GM12892 (cell line): ENCODE results near the gene RIPOR2.
"Not testable (repeated sequence)": the region's sequence is repeated elsewhere in the genome, so short reads cannot be mapped to it uniquely, and the experiment has no call there.

ENCODE experiments used
- DNase-seq: peaks from one replicate; pipeline ENCODE4 v3.0.0; 2011; ENCODE audit not compliant: insufficient read length
- FAIRE-seq: peaks from 2 replicates; lab custom pipeline; 2011; peaks lifted over from hg19 to GRCh38; lab: Jason Lieb, UNC
- POLR2A ChIP-seq: IDR thresholded peaks from 2 replicates; pipeline ENCODE4 v1.6.1; 2011; ENCODE audit warnings: low read depth, low read length, control low read depth
- POLR2AphosphoS5 ChIP-seq: IDR thresholded peaks from 2 replicates; pipeline ENCODE4 v1.6.1; 2011; ENCODE audit warnings: low read depth, low read length, control low read depth
- TAF1 ChIP-seq: IDR thresholded peaks from 2 replicates; pipeline ENCODE4 v1.6.1; 2011; ENCODE audit warnings: low read depth, mild to moderate bottlenecking, control low read depth, low read length, borderline replicate concordance

The RIPOR2 gene

DNA sequence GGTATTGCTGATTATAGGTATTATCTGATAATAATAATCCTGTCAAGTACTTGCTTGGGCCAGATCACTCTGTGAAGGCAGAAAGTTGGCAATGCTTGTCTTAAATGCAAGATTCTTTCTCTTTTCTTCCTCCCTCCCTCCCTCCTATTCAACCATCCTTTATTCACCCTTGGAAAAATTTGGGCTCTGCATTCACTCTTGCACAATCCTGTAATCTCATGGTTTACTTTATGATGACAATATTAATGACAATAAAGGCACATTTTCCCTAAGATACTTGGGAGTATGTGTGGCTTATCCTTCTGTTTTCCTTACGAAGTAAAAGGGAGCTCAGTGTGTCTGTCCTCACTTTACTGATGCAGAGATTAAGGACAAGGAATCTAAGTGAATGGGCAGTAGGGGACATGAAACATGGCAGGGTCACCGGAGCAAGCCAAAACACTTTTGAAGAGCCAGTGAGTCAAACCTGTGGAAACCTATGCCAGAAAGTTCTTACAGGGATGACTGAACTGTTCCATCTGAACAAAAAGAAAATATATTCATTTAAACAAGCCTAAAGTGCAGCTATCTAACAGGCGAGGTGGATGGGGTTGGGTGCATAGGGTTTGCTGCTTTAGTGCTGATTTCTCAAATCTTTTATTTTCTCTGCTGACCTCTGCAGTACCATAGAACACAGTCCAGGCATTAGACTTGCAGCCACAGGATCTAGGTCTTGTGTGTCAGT is 14.6 kb upstream of the RIPOR2 start:
- peak; percentile 36 for FAIRE-seq
- TF ChIP-seq POLR2A = no peak
- no peak for TF ChIP-seq TAF1
- no peak for TF ChIP-seq POLR2AphosphoS5
- DNase-seq = no peak

DNA sequence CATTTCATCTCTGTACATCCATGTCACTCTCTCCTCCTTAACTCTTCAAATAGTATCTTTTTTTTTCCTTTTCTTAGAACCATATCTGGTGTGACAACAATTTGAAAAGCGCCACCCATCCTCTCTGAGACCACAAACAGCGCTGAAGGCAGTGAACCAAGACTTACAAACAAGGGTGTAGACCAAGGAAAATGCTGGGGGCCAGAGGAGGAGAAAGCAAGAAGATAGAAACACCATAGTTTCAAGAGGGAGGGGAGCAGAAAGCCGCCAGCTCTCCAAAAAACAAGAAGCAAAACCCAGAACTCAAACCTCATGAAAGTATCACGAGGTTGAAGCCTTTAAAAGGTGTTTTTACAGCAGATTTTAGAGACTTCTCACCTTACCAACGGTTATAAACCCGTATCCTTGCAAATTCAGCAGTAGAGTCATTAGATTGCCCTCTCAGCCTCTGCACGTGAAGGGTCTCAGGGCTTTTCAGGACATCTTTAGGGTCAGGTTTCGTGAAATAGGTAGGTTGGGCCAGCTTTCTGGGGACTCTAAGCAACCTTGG is 13.3 kb upstream of the RIPOR2 start:
- no peak for TF ChIP-seq POLR2A
- no peak for TF ChIP-seq POLR2AphosphoS5
- TF ChIP-seq TAF1 = no peak
- DNase-seq = peak; percentile 16
- FAIRE-seq = peak; percentile 96

DNA sequence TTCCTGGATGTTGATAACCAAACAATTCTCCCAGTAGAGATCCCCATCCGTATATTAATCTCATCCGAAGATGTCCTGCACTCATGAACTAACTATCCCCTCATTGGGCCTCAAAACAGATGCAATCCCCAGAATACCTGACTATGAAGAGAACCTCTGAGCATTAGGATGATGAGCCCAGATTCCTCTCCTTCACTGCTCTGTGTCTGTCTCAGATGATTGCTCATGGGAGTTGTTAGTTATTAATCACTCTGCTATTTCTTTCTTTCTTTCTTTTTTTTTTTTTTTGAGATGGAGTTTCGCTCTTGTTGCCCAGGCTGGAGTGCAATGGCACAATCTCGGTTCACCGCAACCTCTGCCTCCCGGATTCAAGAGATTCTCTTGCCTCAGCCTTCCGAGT is 12.5 kb upstream of the RIPOR2 start:
- not testable (repeated sequence) for FAIRE-seq, DNase-seq

DNA sequence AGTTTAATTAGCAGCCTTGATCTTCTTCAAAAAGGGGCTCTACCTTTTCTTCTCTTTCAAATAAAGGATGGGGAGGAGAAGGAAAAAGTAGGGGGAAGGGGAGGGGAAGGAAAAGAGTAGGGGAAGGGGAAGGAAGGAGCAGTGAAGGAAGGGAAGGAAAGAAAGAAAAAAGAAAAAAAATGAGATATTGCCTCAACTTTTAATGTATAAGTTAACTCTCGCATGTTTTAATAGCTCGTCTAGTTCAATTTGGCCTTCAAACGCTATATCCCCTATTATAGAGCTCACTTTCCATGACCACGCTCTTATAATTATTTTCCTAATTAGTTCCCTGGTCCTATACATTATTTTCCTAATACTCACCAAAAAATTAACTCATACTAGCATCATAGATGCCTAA is 11.9 kb upstream of the RIPOR2 start:
- no peak for DNase-seq
- TF ChIP-seq POLR2AphosphoS5 (no peak), TAF1 (no peak), POLR2A (no peak)

DNA sequence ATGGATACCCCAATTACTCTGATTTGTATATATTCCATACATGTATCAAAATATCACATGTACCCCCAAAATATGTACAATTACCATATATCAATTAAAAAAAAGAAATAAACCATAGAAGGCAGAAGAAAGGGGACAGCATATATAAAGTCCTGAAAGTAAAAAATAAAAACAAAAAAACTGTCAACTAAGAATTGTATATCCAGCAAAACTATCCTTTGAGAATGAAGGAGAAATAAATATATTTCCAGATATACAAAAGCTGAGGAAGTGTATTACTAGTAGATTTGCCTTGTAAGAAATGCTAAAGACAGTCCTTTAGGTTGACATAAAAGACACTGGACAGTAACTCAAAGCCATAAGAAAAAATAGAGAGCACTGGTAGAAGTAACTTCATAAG is 9.3 kb upstream of the RIPOR2 start:
- TF ChIP-seq POLR2A = no peak
- no peak for TF ChIP-seq POLR2AphosphoS5
- no peak for TF ChIP-seq TAF1
- no peak for DNase-seq
- no peak for FAIRE-seq

More for the DNA sequence above, 11.9 kb upstream of the RIPOR2 start:
- FAIRE-seq = no peak

DNA sequence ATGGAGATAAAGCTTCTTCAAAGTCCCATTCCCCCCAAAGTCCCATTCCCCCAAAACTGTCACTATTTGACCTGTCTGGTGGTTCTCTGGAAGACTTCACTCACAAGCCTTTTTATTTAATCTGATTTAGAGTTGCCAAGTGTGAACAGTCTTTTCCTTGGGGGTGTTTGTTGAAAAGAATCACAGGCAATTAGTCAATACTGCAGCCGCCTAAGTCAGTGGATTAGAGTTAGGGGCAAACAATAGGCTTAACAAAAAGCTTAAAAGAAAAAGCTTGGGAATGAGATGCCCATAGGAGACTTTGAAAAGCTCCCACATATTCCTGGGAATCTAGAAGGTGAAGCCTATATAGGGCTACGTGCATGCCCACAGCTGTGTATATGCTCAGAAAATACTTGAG is 8.0 kb upstream of the RIPOR2 start:
- FAIRE-seq = no peak
- DNase-seq = no peak
- TF ChIP-seq TAF1 (no peak), POLR2A (no peak), POLR2AphosphoS5 (no peak)

DNA sequence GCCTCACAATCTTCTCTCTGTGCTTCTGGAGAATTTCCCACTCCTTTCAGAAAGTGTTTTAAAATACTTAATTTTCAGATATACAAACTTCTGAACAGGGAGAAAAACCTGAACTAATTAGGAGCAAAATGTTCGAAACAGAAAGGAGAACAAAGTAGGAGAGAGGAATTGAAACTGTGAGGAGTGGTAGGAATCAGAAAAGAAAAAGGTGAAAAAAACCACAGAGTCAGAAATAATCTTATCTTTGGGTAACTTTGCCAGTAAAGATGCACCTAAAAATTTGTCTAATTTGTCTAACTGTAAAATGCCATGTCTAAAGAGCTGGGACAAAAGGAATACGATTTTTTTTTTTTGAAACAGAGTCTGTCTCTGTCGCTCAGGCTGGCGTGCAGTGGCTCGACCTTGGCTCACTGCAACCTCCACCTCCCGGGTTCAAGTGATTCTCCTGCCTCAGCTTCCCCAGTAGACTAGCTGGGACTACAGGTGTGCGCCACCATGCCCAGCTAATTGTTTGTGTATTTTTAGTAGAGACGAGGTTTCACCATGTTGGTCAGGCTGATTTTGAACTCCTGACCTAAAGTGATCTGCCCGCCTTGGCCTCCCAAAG is 4.7 kb upstream of the RIPOR2 start:
- TF ChIP-seq POLR2AphosphoS5 (no peak), TAF1 (no peak), POLR2A (no peak)
- DNase-seq (no peak), FAIRE-seq (peak; percentile 89)

DNA sequence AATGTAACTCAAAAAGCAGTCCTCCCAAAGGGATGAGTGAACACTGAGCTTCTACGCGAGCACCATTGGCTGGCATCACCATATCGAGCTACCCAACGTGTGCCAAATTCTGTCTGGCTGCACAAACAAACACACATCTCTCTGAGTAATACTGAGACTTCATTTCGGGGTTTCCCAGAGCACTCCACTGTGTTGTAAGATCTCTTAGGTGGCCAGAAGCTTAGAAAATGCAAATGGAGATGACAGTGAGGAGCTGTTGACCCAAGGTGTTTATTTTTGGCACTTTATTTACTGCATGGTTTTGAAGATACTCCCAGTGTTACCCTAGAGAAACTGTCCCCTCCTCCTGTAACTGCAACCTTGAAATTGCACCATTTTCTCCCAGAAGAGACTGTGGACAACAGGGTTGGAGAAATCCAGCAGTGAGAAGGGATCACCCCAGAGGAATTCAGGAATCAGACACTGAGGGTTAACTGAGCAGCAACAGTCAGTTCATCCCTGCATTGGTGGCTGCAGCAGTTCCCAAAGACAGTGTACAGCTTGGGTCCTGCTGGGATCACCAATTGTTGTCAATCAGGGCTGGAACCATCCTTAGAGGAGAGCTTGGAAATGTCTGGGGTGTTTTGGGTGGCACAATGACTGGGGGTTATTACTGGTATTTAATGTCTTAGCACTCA is 1.0 kb upstream of the RIPOR2 start:
- TF ChIP-seq POLR2AphosphoS5 (peak; percentile 62), POLR2A (peak; percentile 57), TAF1 (no peak)
- DNase-seq = no peak
- peak; percentile 99 for FAIRE-seq

DNA sequence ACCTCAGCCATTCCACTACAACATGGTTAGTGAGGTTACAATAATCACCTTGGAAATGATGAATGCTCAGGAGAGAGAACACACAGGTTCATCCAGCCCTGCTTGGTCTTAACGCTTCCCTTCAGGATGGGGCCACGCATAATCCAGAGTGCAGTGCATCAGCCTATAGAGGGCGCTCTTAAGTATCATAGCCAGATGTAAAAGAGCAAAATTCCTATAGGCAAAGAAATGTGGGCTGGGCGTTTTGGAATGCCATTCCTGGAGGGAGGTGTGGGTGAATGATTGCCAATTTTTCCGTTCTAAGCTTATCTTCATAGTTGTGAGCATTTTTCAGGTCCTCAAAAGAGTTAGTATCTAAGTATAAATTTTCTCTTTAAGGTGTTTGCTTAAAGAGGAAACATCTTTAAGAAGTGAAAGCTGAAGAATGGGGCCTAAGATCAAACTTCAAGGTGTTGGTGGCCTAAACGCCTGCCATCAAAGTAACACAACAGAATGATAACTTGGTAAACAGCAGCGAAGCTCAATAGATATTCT is 1.8 kb downstream of the RIPOR2 start:
- DNase-seq (no peak), FAIRE-seq (peak; percentile 94)

DNA sequence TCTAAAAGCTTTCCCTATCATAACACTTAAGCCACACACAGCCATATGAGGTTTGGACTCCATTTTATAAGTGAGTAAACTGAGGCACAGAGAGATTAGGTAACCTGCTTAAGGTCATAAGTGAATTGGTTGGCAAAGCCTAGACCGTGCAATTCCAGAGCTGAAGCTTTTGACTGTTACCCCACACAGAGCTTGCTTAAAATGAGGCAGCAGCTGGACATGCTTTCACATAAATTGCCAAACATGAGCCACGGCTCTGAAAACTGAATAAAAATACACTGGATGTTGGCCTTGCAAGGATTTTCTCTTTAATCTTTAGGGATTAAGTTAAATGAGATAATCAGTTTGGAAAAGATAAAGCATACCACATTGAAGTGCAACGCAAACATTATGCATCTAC is 2.5 kb downstream of the RIPOR2 start:
- DNase-seq (no peak), FAIRE-seq (no peak)
- TF ChIP-seq TAF1 (no peak), POLR2AphosphoS5 (no peak), POLR2A (no peak; the same call in 1 of the 2 replicates)

More for the DNA sequence above, 1.8 kb downstream of the RIPOR2 start:
- TF ChIP-seq TAF1 (no peak), POLR2A (no peak), POLR2AphosphoS5 (no peak)

DNA sequence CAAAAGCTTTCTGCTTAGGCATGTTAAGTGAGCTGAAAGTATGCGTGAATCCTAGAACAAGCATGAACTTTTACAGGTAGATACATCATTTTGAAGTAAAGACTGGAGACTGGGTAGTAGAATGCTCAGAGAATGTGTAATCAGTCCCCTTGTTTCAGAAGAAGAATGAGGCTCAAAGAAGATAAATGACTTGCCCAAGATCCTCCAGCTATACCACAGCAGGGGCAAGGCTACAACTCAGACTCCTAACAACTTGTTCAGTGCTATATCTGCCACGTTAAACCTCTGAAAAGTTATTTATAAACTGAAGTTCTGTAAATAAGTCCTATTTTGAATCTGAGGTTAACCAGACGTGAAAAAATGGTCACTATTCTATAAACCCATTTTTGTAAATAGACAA is 2.9 kb downstream of the RIPOR2 start:
- FAIRE-seq = peak; percentile 83
- DNase-seq = no peak
- no peak for TF ChIP-seq POLR2AphosphoS5
- no peak; the same call in 1 of the 2 replicates for TF ChIP-seq POLR2A
- TF ChIP-seq TAF1 = no peak
